ENCODE results near the gene ATG5.
A peak's percentile ranks its signal among the peaks of the same experiment; 100 is the strongest.

DNA sequence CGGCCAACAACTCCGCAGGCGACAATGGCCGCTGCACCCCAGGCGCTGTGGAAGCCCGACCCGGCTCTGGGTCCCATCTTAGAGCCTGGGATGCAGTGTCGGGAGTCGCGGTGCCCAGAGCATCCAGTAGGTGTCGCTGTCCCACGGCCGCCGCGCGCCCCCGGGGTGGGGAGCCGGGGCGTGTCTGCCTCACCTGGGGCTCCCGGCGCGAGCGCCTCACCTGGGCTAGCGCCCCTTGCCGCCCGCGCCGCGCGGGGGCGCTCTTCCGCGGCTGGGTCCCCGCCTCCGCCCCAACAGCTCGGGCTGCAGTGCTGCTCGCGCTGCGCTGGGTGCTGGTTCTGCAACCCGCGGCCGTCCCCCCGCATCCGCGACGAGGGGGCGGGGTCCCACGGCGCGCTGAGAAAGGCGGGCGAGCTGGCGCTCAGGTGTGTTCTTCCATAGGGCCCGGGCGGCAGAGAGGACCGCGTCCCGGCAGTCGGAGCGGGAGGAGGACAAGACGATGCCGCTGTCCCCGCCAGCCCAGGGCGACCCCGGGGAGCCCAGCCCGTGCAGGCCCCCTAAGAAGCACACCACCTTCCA, 34.9 kb upstream of the ATG5 start, which contains the start of gene CRYBG1:
- TF ChIP-seq POLR2AphosphoS5 (IDR thresholded peaks at IDR 0.05; ENCODE audit: control insufficient read depth, insufficient read depth, low read depth, low read length) = no peak
- TF ChIP-seq ZNF274 (IDR thresholded peaks at IDR 0.05; ENCODE audit: borderline replicate concordance, low read depth, low read length) = no peak
- TF ChIP-seq CTCF (IDR thresholded peaks at IDR 0.05 in 2 of 3, conservative IDR thresholded peaks at IDR 0.05 in 1 of 3; ENCODE audit: insufficient read depth in 2 of 3, low read depth in 1 of 3, low read length in 3 of 3) = peak; percentile 68 to 92 (median 80)
- TF ChIP-seq TFAP4 (CRISPR knock-in tag; IDR thresholded peaks at IDR 0.05; ENCODE audit: borderline replicate concordance) = no peak
- TF ChIP-seq HNRNPUL1 (IDR thresholded peaks at IDR 0.05; ENCODE audit: low read length) = no peak

All from K562 (cell line).